H9 (cell line): ENCODE measurements around the gene SHC4. TPM values are rescaled to one million over a fixed set of nuclear protein-coding genes. Genes with fewer than 3 reads are reported as not detected.

Experiments used
- DNase-seq: peaks from one replicate; pipeline ENCODE4 v3.0.0-alpha.2; 2017
- H2AFZ ChIP-seq: one replicate; pipeline ENCODE4 v1.6.1; 2013; ENCODE audit warnings: mild to moderate bottlenecking, low read length, control low read depth, moderate library complexity
- H2AK5ac ChIP-seq: 2 replicates; pipeline ENCODE4 v1.6.1; 2013; ENCODE audit warnings: low read length, control low read depth, mixed read lengths; ENCODE audit not compliant: insufficient read length
- H2BK120ac ChIP-seq: one replicate; pipeline ENCODE4 v1.6.1; 2013; ENCODE audit warnings: low read depth, mild to moderate bottlenecking, low read length, control low read depth, inconsistent platforms; ENCODE audit not compliant: poor library complexity, severe bottlenecking
- H2BK12ac ChIP-seq: 2 replicates; pipeline ENCODE4 v1.6.1; 2013; ENCODE audit warnings: low read length, control low read depth, mixed read lengths, low read depth; ENCODE audit not compliant: insufficient read length
- H2BK15ac ChIP-seq: 2 replicates; pipeline ENCODE4 v1.6.1; 2013; ENCODE audit warnings: low read depth, low read length, control low read depth
- H2BK20ac ChIP-seq: one replicate; pipeline ENCODE4 v1.6.1; 2013; ENCODE audit warnings: low read depth, mild to moderate bottlenecking, low read length, control low read depth, inconsistent platforms; ENCODE audit not compliant: poor library complexity, severe bottlenecking
- H2BK5ac ChIP-seq: 2 replicates; pipeline ENCODE4 v1.6.1; 2013; ENCODE audit warnings: low read length, control low read depth, mixed read lengths; ENCODE audit not compliant: insufficient read length
- H3K14ac ChIP-seq: 2 replicates; pipeline ENCODE4 v1.6.1; 2013; ENCODE audit warnings: low read length, control low read depth; ENCODE audit not compliant: insufficient read depth
- H3K18ac ChIP-seq: 2 replicates; pipeline ENCODE4 v1.6.1; 2013; ENCODE audit warnings: low read depth, mild to moderate bottlenecking, mixed read lengths, low read length, control low read depth; ENCODE audit not compliant: insufficient read length
- H3K23ac ChIP-seq: 2 replicates; pipeline ENCODE4 v1.6.1; 2013; ENCODE audit warnings: low read length, control low read depth, mixed read lengths, low read depth; ENCODE audit not compliant: insufficient read length
- H3K23me2 ChIP-seq: 2 replicates; pipeline ENCODE4 v1.6.1; 2013; ENCODE audit warnings: low read depth, mild to moderate bottlenecking, mixed read lengths, low read length, control low read depth; ENCODE audit not compliant: insufficient read length, poor library complexity, severe bottlenecking
- H3K27ac ChIP-seq: 2 replicates; pipeline ENCODE4 v1.5.1; 2013; ENCODE audit warnings: low read length, control low read depth, mixed read lengths, low read depth; ENCODE audit not compliant: insufficient read length
- H3K27me3 ChIP-seq: 2 replicates; pipeline ENCODE4 v1.6.1; 2013; ENCODE audit warnings: low read length, control low read depth, inconsistent platforms; ENCODE audit not compliant: insufficient read depth
- H3K4ac ChIP-seq: 2 replicates; pipeline ENCODE4 v1.6.1; 2013; ENCODE audit warnings: low read depth, mild to moderate bottlenecking, control low read depth, inconsistent platforms, low read length, moderate library complexity
- H3K4me1 ChIP-seq: 2 replicates; pipeline ENCODE4 v1.6.1; 2013; ENCODE audit warnings: low read length, control low read depth, inconsistent platforms; ENCODE audit not compliant: insufficient read depth
- H3K4me2 ChIP-seq: 2 replicates; pipeline ENCODE4 v1.6.1; 2013; ENCODE audit warnings: low read length, control low read depth, mixed read lengths; ENCODE audit not compliant: insufficient read length, insufficient read depth
- H3K56ac ChIP-seq: 2 replicates; pipeline ENCODE4 v1.6.1; 2013; ENCODE audit warnings: low read depth, mild to moderate bottlenecking, mixed read lengths, low read length, control low read depth; ENCODE audit not compliant: insufficient read length
- H3K79me1 ChIP-seq: 2 replicates; pipeline ENCODE4 v1.6.1; 2013; ENCODE audit warnings: low read depth, mild to moderate bottlenecking, moderate library complexity, low read length, control low read depth, inconsistent platforms; ENCODE audit not compliant: insufficient read depth, poor library complexity, severe bottlenecking
- H3K79me2 ChIP-seq: 2 replicates; pipeline ENCODE4 v1.6.1; 2013; ENCODE audit warnings: low read length, control low read depth, inconsistent platforms; ENCODE audit not compliant: insufficient read depth
- H3K9ac ChIP-seq: 2 replicates; pipeline ENCODE4 v1.6.1; 2013; ENCODE audit warnings: low read length, control low read depth, mixed read lengths; ENCODE audit not compliant: insufficient read length; ENCODE audit errors: extremely low read depth
- H3K9me3 ChIP-seq: one replicate; pipeline ENCODE4 v1.6.1; 2013; ENCODE audit warnings: low read depth, low read length, inconsistent platforms; ENCODE audit not compliant: control insufficient read depth
- H3T11ph ChIP-seq: one replicate; pipeline ENCODE4 v1.6.1; 2013; ENCODE audit warnings: mild to moderate bottlenecking, low read length, control low read depth, inconsistent platforms
- H4K20me1 ChIP-seq: one replicate; pipeline ENCODE4 v1.6.1; 2013; ENCODE audit not compliant: control insufficient read depth, insufficient read length, insufficient read depth
- H4K5ac ChIP-seq: 2 replicates; pipeline ENCODE4 v1.6.1; 2013; ENCODE audit warnings: low read depth, mild to moderate bottlenecking, mixed read lengths, low read length, control low read depth; ENCODE audit not compliant: insufficient read length
- H4K8ac ChIP-seq: replicated peaks from 2 replicates; pipeline ENCODE4 v1.6.1; 2013; ENCODE audit warnings: low read length, control low read depth, mixed read lengths, low read depth; ENCODE audit not compliant: insufficient read length
- H4K91ac ChIP-seq: 2 replicates; pipeline ENCODE4 v1.6.1; 2013; ENCODE audit warnings: low read depth, mild to moderate bottlenecking, moderate library complexity, mixed read lengths, low read length, control low read depth; ENCODE audit not compliant: insufficient read length
- H3K27ac Mint-ChIP-seq, 3 experiments: 2 replicates in 2 of 3; 3 replicates in 1 of 3; pipeline ENCODE4 v1.8.0; 2020 to 2021; ENCODE audit warnings: mixed read lengths in 3 of 3, mild to moderate bottlenecking in 1 of 3, moderate library complexity in 1 of 3
- H3K27me3 Mint-ChIP-seq: 2 replicates; pipeline ENCODE4 v1.8.0; 2021; ENCODE audit warnings: low read depth, mild to moderate bottlenecking, moderate library complexity, mixed read lengths
- H3K36me3 Mint-ChIP-seq, 3 experiments: 2 replicates in 2 of 3; 3 replicates in 1 of 3; pipeline ENCODE4 v1.8.0; 2020 to 2021; ENCODE audit warnings: low read depth in 3 of 3, mixed read lengths in 3 of 3; ENCODE audit not compliant: insufficient read depth in 1 of 3
- H3K4me1 Mint-ChIP-seq, 2 experiments: 2 replicates each; pipeline ENCODE4 v1.8.0; 2020; ENCODE audit warnings: mixed read lengths in 2 of 2
- H3K4me3 Mint-ChIP-seq, 2 experiments: 2 replicates in 1 of 2; 3 replicates in 1 of 2; pipeline ENCODE4 v1.8.0; 2020 to 2021; ENCODE audit warnings: mild to moderate bottlenecking in 2 of 2, mixed read lengths in 2 of 2, moderate library complexity in 1 of 2
- H3K9me3 Mint-ChIP-seq, 2 experiments: 2 replicates in 1 of 2; 3 replicates in 1 of 2; pipeline ENCODE4 v1.8.0; 2020; ENCODE audit warnings: mild to moderate bottlenecking in 2 of 2, mixed read lengths in 2 of 2, moderate library complexity in 1 of 2
- WGBS: extraction: QIAGEN DNeasy Blood & Tissue Kit; methylation state at CpG from one replicate; pipeline ENCODE4 v1.1.7; 2013; ENCODE audit warnings: missing lambda C conversion rate, low lambda C conversion rate, mixed read lengths; ENCODE audit not compliant: insufficient read length; ENCODE audit errors: extremely low coverage; 5-methylcytosine and 5-hydroxymethylcytosine counted together
- total RNA-seq: library from RNA; stranded (reverse); gene quantifications from 2 replicates; pipeline ENCODE4 v1.2.1, GENCODE V29; 2021
- TF ChIP-seq, protein P1 (sequence below): fragments of 200-600 bp; sonication (generic); conservative IDR thresholded peaks from 3 replicates; pipeline ENCODE4 v1.8.0; 2021; ENCODE audit warnings: antibody characterized with exemption, mild to moderate bottlenecking

SHC4 gene
- total RNA-seq, 1 experiment from 2014 or later, result 0.26 TPM

GRCh38 chr15:48904758-48905157, 59.0 kb downstream of the SHC4 start:
- H2AFZ ChIP-seq, result no peak overlapping the region
- TF ChIP-seq, protein P1, sequence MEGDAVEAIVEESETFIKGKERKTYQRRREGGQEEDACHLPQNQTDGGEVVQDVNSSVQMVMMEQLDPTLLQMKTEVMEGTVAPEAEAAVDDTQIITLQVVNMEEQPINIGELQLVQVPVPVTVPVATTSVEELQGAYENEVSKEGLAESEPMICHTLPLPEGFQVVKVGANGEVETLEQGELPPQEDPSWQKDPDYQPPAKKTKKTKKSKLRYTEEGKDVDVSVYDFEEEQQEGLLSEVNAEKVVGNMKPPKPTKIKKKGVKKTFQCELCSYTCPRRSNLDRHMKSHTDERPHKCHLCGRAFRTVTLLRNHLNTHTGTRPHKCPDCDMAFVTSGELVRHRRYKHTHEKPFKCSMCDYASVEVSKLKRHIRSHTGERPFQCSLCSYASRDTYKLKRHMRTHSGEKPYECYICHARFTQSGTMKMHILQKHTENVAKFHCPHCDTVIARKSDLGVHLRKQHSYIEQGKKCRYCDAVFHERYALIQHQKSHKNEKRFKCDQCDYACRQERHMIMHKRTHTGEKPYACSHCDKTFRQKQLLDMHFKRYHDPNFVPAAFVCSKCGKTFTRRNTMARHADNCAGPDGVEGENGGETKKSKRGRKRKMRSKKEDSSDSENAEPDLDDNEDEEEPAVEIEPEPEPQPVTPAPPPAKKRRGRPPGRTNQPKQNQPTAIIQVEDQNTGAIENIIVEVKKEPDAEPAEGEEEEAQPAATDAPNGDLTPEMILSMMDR, result no peak
- no peak overlapping the region for H3K14ac ChIP-seq
- no peaks in the 10 kb centered on the region for H3K79me1 ChIP-seq
- no peaks in the 10 kb centered on the region for H4K20me1 ChIP-seq
- H3K9ac ChIP-seq, result no peak overlapping the region
- Mint-ChIP-seq H3K36me3 (no peaks in the 10 kb centered on the region), H3K27ac (no peak overlapping the region), H3K27me3 (no peaks in the 10 kb centered on the region), H3K4me3 (no peak overlapping the region), H3K4me1 (peaks cover 0 to 9% of the 10 kb centered on the region in 2 experiments; a peak in 3 of 4 replicates), H3K9me3 (no peaks in the 10 kb centered on the region)
- no peak for DNase-seq
- H2BK12ac ChIP-seq, result no peak overlapping the region
- H3K79me2 ChIP-seq, result no peaks in the 10 kb centered on the region
- H4K8ac ChIP-seq, result no peak overlapping the region
- no peak overlapping the region for H4K91ac ChIP-seq
- H3K9me3 ChIP-seq, result no peaks in the 10 kb centered on the region
- no peaks in the 10 kb centered on the region for H3K23me2 ChIP-seq
- WGBS, result no CpG with 5 or more reads among the region's 4 CpGs
- no peak overlapping the region for H2BK20ac ChIP-seq
- no peak overlapping the region for H2BK120ac ChIP-seq
- H3K18ac ChIP-seq, result no peak overlapping the region
- no peak overlapping the region for H4K5ac ChIP-seq
- no peak overlapping the region for H2AK5ac ChIP-seq
- H2BK5ac ChIP-seq, result no peak overlapping the region
- no peak overlapping the region for H3K23ac ChIP-seq
- H3T11ph ChIP-seq, result no peak overlapping the region
- no peaks in the 10 kb centered on the region for H3K27me3 ChIP-seq
- H3K56ac ChIP-seq, result no peak overlapping the region
- H3K4ac ChIP-seq, result no peak overlapping the region
- H3K4me2 ChIP-seq, result no peak overlapping the region
- H3K27ac ChIP-seq, result no peak overlapping the region
- no peaks in the 10 kb centered on the region for H3K4me1 ChIP-seq
- no peak overlapping the region for H2BK15ac ChIP-seq
